Measurements from ENCODE around the gene HTT.

HTT gene

GRCh38 chr4:3246458-3247398 lies 172.2 kb downstream of the HTT start:
- WGBS, 2 experiments (ENCODE audit: insufficient coverage in 2 of 2) = 90 to 93% methylated on average over 14 to 16 of the region's 16 CpGs
- no peak overlapping the region for H3K27ac ChIP-seq (ENCODE audit: low read depth, low read length, severe bottlenecking)
- H3K4me1 ChIP-seq (ENCODE audit: control insufficient read depth, insufficient read depth, low read length, poor library complexity, severe bottlenecking) = no peaks in the 10 kb centered on the region
- H3K4me3 ChIP-seq (ENCODE audit: extremely low read depth, insufficient read depth, low read length, poor library complexity, severe bottlenecking) = no peak overlapping the region
- peaks cover 11% of the 10 kb centered on the region for H3K36me3 ChIP-seq (ENCODE audit: control insufficient read depth, insufficient read depth, low read length)
- no peaks in the 10 kb centered on the region for H3K9me3 ChIP-seq (ENCODE audit: control insufficient read depth, low read length)

GRCh38 chr4:3247399-3248177 lies 173.1 kb downstream of the HTT start:
- Histone ChIP-seq H3K36me3 (ENCODE audit: control insufficient read depth, insufficient read depth, low read length) (peaks cover 11% of the 10 kb centered on the region), H3K27ac (ENCODE audit: low read depth, low read length, severe bottlenecking) (no peak overlapping the region), H3K4me3 (ENCODE audit: extremely low read depth, insufficient read depth, low read length, poor library complexity, severe bottlenecking) (no peak overlapping the region), H3K9me3 (ENCODE audit: control insufficient read depth, low read length) (no peaks in the 10 kb centered on the region), H3K4me1 (ENCODE audit: control insufficient read depth, insufficient read depth, low read length, poor library complexity, severe bottlenecking) (no peaks in the 10 kb centered on the region)
- WGBS, 2 experiments (ENCODE audit: insufficient coverage in 2 of 2) = 91 to 96% methylated on average over 19 to 21 of the region's 21 CpGs

- WGBS, 2 experiments (ENCODE audit: insufficient coverage in 2 of 2) = 96 to 97% methylated on average over 13 of the region's 14 CpGs
These were observed 173.6 kb downstream of the HTT start for GRCh38 chr4:3248178-3248480.

GRCh38 chr4:3248811-3249661 lies 174.6 kb downstream of the HTT start, which contains the start of gene MSANTD1:
TSS of gene MSANTD1 (plus strand) at chr4:3249159. CDS start at chr4:3249223, 64 bp downstream.
- Histone ChIP-seq H3K4me1 (ENCODE audit: control insufficient read depth, insufficient read depth, low read length, poor library complexity, severe bottlenecking) (no peaks in the 10 kb centered on the region), H3K36me3 (ENCODE audit: control insufficient read depth, insufficient read depth, low read length) (peaks cover 6% of the 10 kb centered on the region), H3K9me3 (ENCODE audit: control insufficient read depth, low read length) (no peaks in the 10 kb centered on the region), H3K27ac (ENCODE audit: low read depth, low read length, severe bottlenecking) (no peak within 1 kb of the TSS), H3K4me3 (ENCODE audit: extremely low read depth, insufficient read depth, low read length, poor library complexity, severe bottlenecking) (no peak within 1 kb of the TSS)
- 94 to 95% methylated on average over 62 to 70 of the region's 72 CpGs for WGBS, 2 experiments (ENCODE audit: insufficient coverage in 2 of 2)

More at GRCh38 chr4:3248178-3248480, 173.6 kb downstream of the HTT start:
- Histone ChIP-seq H3K9me3 (ENCODE audit: control insufficient read depth, low read length) (no peaks in the 10 kb centered on the region), H3K36me3 (ENCODE audit: control insufficient read depth, insufficient read depth, low read length) (peaks cover 9% of the 10 kb centered on the region), H3K4me3 (ENCODE audit: extremely low read depth, insufficient read depth, low read length, poor library complexity, severe bottlenecking) (no peak overlapping the region), H3K4me1 (ENCODE audit: control insufficient read depth, insufficient read depth, low read length, poor library complexity, severe bottlenecking) (no peaks in the 10 kb centered on the region), H3K27ac (ENCODE audit: low read depth, low read length, severe bottlenecking) (no peak overlapping the region)

- Histone ChIP-seq H3K4me1 (ENCODE audit: control insufficient read depth, insufficient read depth, low read length, poor library complexity, severe bottlenecking) (no peaks in the 10 kb centered on the region), H3K4me3 (ENCODE audit: extremely low read depth, insufficient read depth, low read length, poor library complexity, severe bottlenecking) (no peak overlapping the region), H3K36me3 (ENCODE audit: control insufficient read depth, insufficient read depth, low read length) (peaks cover 4% of the 10 kb centered on the region), H3K27ac (ENCODE audit: low read depth, low read length, severe bottlenecking) (no peak overlapping the region), H3K9me3 (ENCODE audit: control insufficient read depth, low read length) (no peaks in the 10 kb centered on the region)
- WGBS, 2 experiments (ENCODE audit: insufficient coverage in 2 of 2) = 85 to 86% methylated on average over 14 to 18 of the region's 20 CpGs
These were observed 175.4 kb downstream of the HTT start for GRCh38 chr4:3249711-3250437.

GRCh38 chr4:3250438-3250955 lies 176.0 kb downstream of the HTT start:
- no peak overlapping the region for H3K4me3 ChIP-seq (ENCODE audit: extremely low read depth, insufficient read depth, low read length, poor library complexity, severe bottlenecking)
- 81 to 88% methylated on average over 11 of the region's 14 CpGs for WGBS, 2 experiments (ENCODE audit: insufficient coverage in 2 of 2)
- no peak overlapping the region for H3K27ac ChIP-seq (ENCODE audit: low read depth, low read length, severe bottlenecking)

GRCh38 chr4:3250956-3251690 lies 176.6 kb downstream of the HTT start:
- Histone ChIP-seq H3K36me3 (ENCODE audit: control insufficient read depth, insufficient read depth, low read length) (no peaks in the 10 kb centered on the region), H3K4me1 (ENCODE audit: control insufficient read depth, insufficient read depth, low read length, poor library complexity, severe bottlenecking) (no peaks in the 10 kb centered on the region), H3K9me3 (ENCODE audit: control insufficient read depth, low read length) (no peaks in the 10 kb centered on the region), H3K4me3 (ENCODE audit: extremely low read depth, insufficient read depth, low read length, poor library complexity, severe bottlenecking) (no peak overlapping the region), H3K27ac (ENCODE audit: low read depth, low read length, severe bottlenecking) (no peak overlapping the region)
- WGBS, 2 experiments (ENCODE audit: insufficient coverage in 2 of 2) = 78 to 82% methylated on average over 14 to 17 of the region's 19 CpGs

More at GRCh38 chr4:3250438-3250955, 176.0 kb downstream of the HTT start:
- Histone ChIP-seq H3K4me1 (ENCODE audit: control insufficient read depth, insufficient read depth, low read length, poor library complexity, severe bottlenecking) (no peaks in the 10 kb centered on the region), H3K36me3 (ENCODE audit: control insufficient read depth, insufficient read depth, low read length) (no peaks in the 10 kb centered on the region), H3K9me3 (ENCODE audit: control insufficient read depth, low read length) (no peaks in the 10 kb centered on the region)

GRCh38 chr4:3251691-3252479 lies 177.4 kb downstream of the HTT start:
- 92 to 97% methylated on average over 8 to 9 of the region's 11 CpGs for WGBS, 2 experiments (ENCODE audit: insufficient coverage in 2 of 2)
- Histone ChIP-seq H3K4me1 (ENCODE audit: control insufficient read depth, insufficient read depth, low read length, poor library complexity, severe bottlenecking) (no peaks in the 10 kb centered on the region), H3K4me3 (ENCODE audit: extremely low read depth, insufficient read depth, low read length, poor library complexity, severe bottlenecking) (no peak overlapping the region)

GRCh38 chr4:3252480-3252828 lies 178.0 kb downstream of the HTT start:
- no peaks in the 10 kb centered on the region for H3K36me3 ChIP-seq (ENCODE audit: control insufficient read depth, insufficient read depth, low read length)
- no CpG with 5 or more reads among the region's 3 CpGs for WGBS, 2 experiments (ENCODE audit: insufficient coverage in 2 of 2)
- no peaks in the 10 kb centered on the region for H3K9me3 ChIP-seq (ENCODE audit: control insufficient read depth, low read length)
- no peaks in the 10 kb centered on the region for H3K4me1 ChIP-seq (ENCODE audit: control insufficient read depth, insufficient read depth, low read length, poor library complexity, severe bottlenecking)
- no peak overlapping the region for H3K27ac ChIP-seq (ENCODE audit: low read depth, low read length, severe bottlenecking)
- no peak overlapping the region for H3K4me3 ChIP-seq (ENCODE audit: extremely low read depth, insufficient read depth, low read length, poor library complexity, severe bottlenecking)

More at GRCh38 chr4:3251691-3252479, 177.4 kb downstream of the HTT start:
- H3K36me3 ChIP-seq (ENCODE audit: control insufficient read depth, insufficient read depth, low read length) = no peaks in the 10 kb centered on the region
- no peak overlapping the region for H3K27ac ChIP-seq (ENCODE audit: low read depth, low read length, severe bottlenecking)
- no peaks in the 10 kb centered on the region for H3K9me3 ChIP-seq (ENCODE audit: control insufficient read depth, low read length)
